H1 (cell line): ENCODE data around the gene PFKFB1. TPM values are rescaled to one million over a fixed set of nuclear protein-coding genes. Genes with fewer than 3 reads are reported as not detected.

Experiments used
- CTCF ChIA-PET: fragments of 300-600 bp; sonication (Branson Sonifier 250); formaldehyde crosslinking; loops from one replicate; lab custom pipeline; 2021; ENCODE audit not compliant: partially characterized antibody; lab: Charles Lee
- POLR2A ChIA-PET: fragments of 300-600 bp; sonication (Branson Sonifier 250); formaldehyde crosslinking; loops from one replicate; lab custom pipeline; 2021; ENCODE audit warnings: inconsistent platforms; ENCODE audit not compliant: partially characterized antibody; lab: Charles Lee
- DNase-seq, 2 experiments: peaks; one replicate each; pipeline versions ENCODE4 v3.0.0 to v3.0.0-alpha.2; 2010 to 2022; ENCODE audit warnings: low spot score in 2 of 2, low read depth in 1 of 2, mixed read lengths in 1 of 2
- FAIRE-seq: peaks from 2 replicates; lab custom pipeline; 2011; peaks lifted over from hg19 to GRCh38; lab: Jason Lieb, UNC
- H2AFZ ChIP-seq: 2 replicates; pipeline ENCODE4 v1.8.1; 2012; ENCODE audit warnings: low read length, inconsistent platforms
- H2AK5ac ChIP-seq: 2 replicates; pipeline ENCODE4 v1.6.1; 2013; ENCODE audit warnings: low read depth, low read length
- H2BK120ac ChIP-seq: replicated peaks from 2 replicates; pipeline ENCODE3; 2013; ENCODE audit warnings: low read depth, low read length, inconsistent platforms
- H2BK12ac ChIP-seq: 2 replicates; pipeline ENCODE4 v1.6.1; 2013; ENCODE audit warnings: low read depth, low read length
- H2BK15ac ChIP-seq: 2 replicates; pipeline ENCODE4 v1.6.1; 2013; ENCODE audit warnings: low read length
- H2BK20ac ChIP-seq: 2 replicates; pipeline ENCODE4 v1.6.1; 2013; ENCODE audit warnings: low read length
- H2BK5ac ChIP-seq: 2 replicates; pipeline ENCODE4 v1.6.1; 2013; ENCODE audit warnings: low read depth, low read length
- H3K14ac ChIP-seq: 2 replicates; pipeline ENCODE4 v1.6.1; 2013; ENCODE audit warnings: inconsistent platforms; ENCODE audit not compliant: insufficient read length
- H3K18ac ChIP-seq: 2 replicates; pipeline ENCODE4 v1.6.1; 2013; ENCODE audit warnings: low read length; ENCODE audit errors: extremely low read depth
- H3K23ac ChIP-seq: 2 replicates; pipeline ENCODE4 v1.6.1; 2013; ENCODE audit warnings: inconsistent platforms; ENCODE audit not compliant: insufficient read length
- H3K23me2 ChIP-seq: 2 replicates; pipeline ENCODE4 v1.6.1; 2013; ENCODE audit warnings: low read depth, low read length
- H3K27ac ChIP-seq: 2 replicates; pipeline ENCODE4 v1.6.1; 2011; ENCODE audit warnings: low read depth, low read length, inconsistent platforms
- H3K27me3 ChIP-seq, 4 experiments: replicated peaks in 1 of 4; 1 replicate in 1 of 4; 2 replicates in 3 of 4; pipeline versions ENCODE4 v1.6.1 to v1.8.1; 2011 to 2013; ENCODE audit warnings: low read length in 3 of 4, mild to moderate bottlenecking in 3 of 4, inconsistent platforms in 2 of 4, mixed read lengths in 2 of 4, moderate library complexity in 1 of 4; ENCODE audit not compliant: control insufficient read depth in 3 of 4, insufficient read depth in 3 of 4; ENCODE audit errors: extremely low read depth in 1 of 4
- H3K36me3 ChIP-seq, 4 experiments: 2 replicates each; pipeline versions ENCODE4 v1.6.1 to v1.8.1; 2011 to 2013; ENCODE audit warnings: mild to moderate bottlenecking in 4 of 4, low read length in 3 of 4, moderate library complexity in 2 of 4, control low read depth in 1 of 4, inconsistent platforms in 1 of 4; ENCODE audit not compliant: insufficient read depth in 4 of 4, control insufficient read depth in 2 of 4
- H3K4ac ChIP-seq: replicated peaks from 2 replicates; pipeline ENCODE3; 2013; ENCODE audit warnings: low read length, low read depth, mixed read lengths, inconsistent platforms; ENCODE audit not compliant: insufficient read length
- H3K4me1 ChIP-seq, 4 experiments: replicated peaks in 1 of 4; 1 replicate in 1 of 4; 2 replicates in 3 of 4; pipeline versions ENCODE4 v1.6.1 to v1.8.1; 2011 to 2013; ENCODE audit warnings: low read length in 3 of 4, inconsistent platforms in 2 of 4, mixed read lengths in 1 of 4; ENCODE audit not compliant: insufficient read depth in 4 of 4, control insufficient read depth in 3 of 4
- H3K4me2 ChIP-seq, 2 experiments: 2 replicates each; pipeline versions ENCODE4 v1.6.1 to v1.8.1; 2011 to 2013; ENCODE audit warnings: low read depth in 2 of 2, low read length in 2 of 2, control low read depth in 1 of 2, inconsistent platforms in 1 of 2, mild to moderate bottlenecking in 1 of 2; ENCODE audit not compliant: insufficient read depth in 1 of 2
- H3K4me3 ChIP-seq, 4 experiments: fragments of 200-600, 300-600 bp in 1 of 4; sonication (generic), shearing (Covaris generic), sonication (Bioruptor Twin) in 1 of 4; 2 replicates each; pipeline versions ENCODE4 v1.5.1 to v1.8.1; 2011 to 2016; ENCODE audit warnings: low read length in 4 of 4, low read depth in 3 of 4, control low read depth in 2 of 4, inconsistent platforms in 2 of 4, mild to moderate bottlenecking in 2 of 4, mixed read lengths in 1 of 4, moderate library complexity in 1 of 4; ENCODE audit not compliant: insufficient read depth in 2 of 4; ENCODE audit errors: extremely low read depth in 1 of 4
- H3K56ac ChIP-seq: replicated peaks from 2 replicates; pipeline ENCODE3; 2013; ENCODE audit warnings: low read depth, mild to moderate bottlenecking, mixed read lengths, low read length, inconsistent platforms; ENCODE audit not compliant: insufficient read length
- H3K79me1 ChIP-seq: 2 replicates; pipeline ENCODE4 v1.6.1; 2013; ENCODE audit warnings: low read depth, low read length, control low read depth
- H3K79me2 ChIP-seq, 2 experiments: 2 replicates each; pipeline versions ENCODE4 v1.6.1 to v1.8.1; 2012 to 2013; ENCODE audit warnings: low read length in 2 of 2, mild to moderate bottlenecking in 2 of 2, inconsistent platforms in 1 of 2; ENCODE audit not compliant: insufficient read depth in 2 of 2, control insufficient read depth in 1 of 2
- H3K9ac ChIP-seq, 4 experiments: replicated peaks in 1 of 4; 1 replicate in 1 of 4; 2 replicates in 3 of 4; pipeline versions ENCODE4 v1.6.1 to v1.8.1; 2011 to 2013; ENCODE audit warnings: low read depth in 3 of 4, low read length in 3 of 4, control low read depth in 2 of 4, mild to moderate bottlenecking in 2 of 4, moderate library complexity in 2 of 4, inconsistent platforms in 1 of 4; ENCODE audit errors: extremely low read depth in 1 of 4
- H3K9me3 ChIP-seq, 2 experiments: 2 replicates each; pipeline versions ENCODE4 v1.6.1 to v1.8.1; 2012 to 2013; ENCODE audit warnings: mild to moderate bottlenecking in 2 of 2, moderate library complexity in 2 of 2, control low read depth in 1 of 2, inconsistent platforms in 1 of 2, low read depth in 1 of 2, low read length in 1 of 2, mixed read lengths in 1 of 2; ENCODE audit not compliant: insufficient read depth in 2 of 2
- H4K20me1 ChIP-seq, 2 experiments: replicated peaks in 1 of 2; 2 replicates each; pipeline versions ENCODE3 to v1.8.1; 2011 to 2013; ENCODE audit warnings: inconsistent platforms in 2 of 2, low read length in 2 of 2, mild to moderate bottlenecking in 1 of 2; ENCODE audit not compliant: insufficient read depth in 2 of 2, control insufficient read depth in 1 of 2
- H4K5ac ChIP-seq: 2 replicates; pipeline ENCODE4 v1.6.1; 2013; ENCODE audit warnings: low read length, low read depth, mixed read lengths, inconsistent platforms; ENCODE audit not compliant: insufficient read length
- H4K8ac ChIP-seq: 2 replicates; pipeline ENCODE4 v1.8.0; 2013; ENCODE audit warnings: mild to moderate bottlenecking, moderate library complexity, low read length, inconsistent platforms; ENCODE audit not compliant: insufficient read depth; ENCODE audit errors: extremely low read depth
- H4K91ac ChIP-seq: replicated peaks from 2 replicates; pipeline ENCODE3; 2013; ENCODE audit warnings: low read length, mixed read lengths, inconsistent platforms; ENCODE audit not compliant: insufficient read length
- ASH2L ChIP-seq: fragments of 200-600, 300-600 bp; sonication (generic); IDR thresholded peaks from one replicate; pipeline ENCODE4 v1.7.1; 2017; ENCODE audit warnings: low read length
- RBBP5 ChIP-seq: IDR thresholded peaks from 2 replicates; pipeline ENCODE4 v1.7.1; 2012; ENCODE audit warnings: low read depth, mild to moderate bottlenecking, inconsistent platforms, low read length, moderate library complexity, borderline replicate concordance
- SIN3A ChIP-seq, 2 experiments: IDR thresholded peaks in 1 of 2; conservative IDR thresholded peaks in 1 of 2; 2 replicates each; pipeline ENCODE4 v1.6.1; 2011 to 2012; ENCODE audit warnings: low read length in 2 of 2, improper control_type of control experiment in 1 of 2, low read depth in 1 of 2, mild to moderate bottlenecking in 1 of 2
- SIX5 ChIP-seq: IDR thresholded peaks from 2 replicates; pipeline ENCODE4 v1.6.1; 2011; ENCODE audit warnings: mild to moderate bottlenecking, low read depth, low read length
- SP2 ChIP-seq: IDR thresholded peaks from 2 replicates; pipeline ENCODE4 v1.6.1; 2012; ENCODE audit warnings: mild to moderate bottlenecking, low read length, inconsistent platforms
- TAF7 ChIP-seq: optimal IDR thresholded peaks from 2 replicates; pipeline ENCODE3; 2011; ENCODE audit warnings: low read depth, mild to moderate bottlenecking, inconsistent platforms, low read length, moderate library complexity, borderline replicate concordance
- WGBS, 2 experiments: shearing (Covaris generic) in 1 of 2; methylation state at CpG; one replicate each; pipeline versions ENCODE4 v1.1.6 to v1.1.7; 2013 to 2015; ENCODE audit warnings: low lambda C conversion rate in 2 of 2, mixed read lengths in 2 of 2, inconsistent platforms in 1 of 2, low coverage in 1 of 2, missing lambda C conversion rate in 1 of 2; ENCODE audit not compliant: insufficient replicate concordance in 2 of 2, insufficient coverage in 1 of 2, insufficient read length in 1 of 2; ENCODE audit errors: extremely low coverage in 1 of 2, missing lambda C conversion rate in 1 of 2; 5-methylcytosine and 5-hydroxymethylcytosine counted together
- polyA plus RNA-seq, 7 experiments: library from polyadenylated mRNA; depleted of rRNA in 3 of 7; stranded (reverse) in 5 of 7; unstranded in 2 of 7; fragments of >200 nt in 5 of 7; fragments of 200-250 nt in 2 of 7; gene quantifications; 1 replicate in 5 of 7; 2 replicates in 1 of 7; 4 replicates in 1 of 7; pipeline versions ENCODE4 v1.2.1 to v1.2.3, GENCODE V29; 2011 to 2013; ENCODE audit warnings: missing spikeins in 2 of 7, mixed read lengths in 2 of 7
- total RNA-seq: library from RNA; stranded (reverse); fragmentation: NEBNext Ultra II Directional; extraction: Animal tissue kit (Norgen Biotek cat#: 25700); gene quantifications from 2 replicates; pipeline ENCODE4 v1.2.1, GENCODE V29; 2021

PFKFB1 gene
- total and polyA plus RNA-seq, 2 of the 8 experiments (the other 6 are each of a cell fraction or from before 2014, with no cell fraction given), result 0.26 to 0.30 TPM

DNA sequence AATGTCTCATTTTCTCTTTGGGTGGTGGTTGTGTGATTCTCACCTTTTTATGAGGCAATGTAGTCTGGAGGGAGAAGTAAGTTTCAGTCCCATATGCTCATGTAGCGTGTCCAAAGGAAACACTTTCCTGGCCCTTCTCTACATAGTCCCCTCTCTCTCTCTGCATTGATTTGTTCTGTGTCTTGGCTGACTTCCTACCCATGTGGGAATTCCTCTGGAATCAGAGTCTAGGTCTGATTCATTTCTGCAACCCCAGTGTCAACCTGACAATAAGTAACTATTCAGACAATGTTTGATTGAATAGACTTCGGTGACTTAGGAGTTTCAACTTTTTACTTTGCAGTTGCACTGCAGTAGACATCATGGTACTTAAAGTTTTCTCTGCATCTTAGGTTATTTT, 39.4 kb upstream of the PFKFB1 start:
- Histone ChIP-seq H3K23me2 (no peaks in the 10 kb centered on the region), H3K4me1 (peaks cover 0 to 3% (median 0%) of the 10 kb centered on the region in 4 experiments; a peak in 1 of 7 replicates), H2BK5ac (no peak overlapping the region), H3K27me3 (no peaks in the 10 kb centered on the region), H3K79me2 (no peaks in the 10 kb centered on the region), H2BK15ac (no peak overlapping the region), H3K4me3 (no peak overlapping the region), H3K9ac (no peak overlapping the region), H2BK120ac (no peak overlapping the region), H2BK20ac (no peak overlapping the region), H3K4me2 (no peak overlapping the region), H3K36me3 (no peaks in the 10 kb centered on the region), H2BK12ac (no peak overlapping the region), H3K14ac (no peak overlapping the region), H3K23ac (no peak overlapping the region), H4K91ac (no peak overlapping the region), H4K5ac (no peak overlapping the region), H3K56ac (no peak overlapping the region), H4K20me1 (no peaks in the 10 kb centered on the region), H3K27ac (no peak overlapping the region), H2AK5ac (no peak overlapping the region), H3K18ac (no peak overlapping the region), H2AFZ (no peak overlapping the region), H3K79me1 (no peaks in the 10 kb centered on the region), H3K4ac (no peak overlapping the region), H4K8ac (no peak overlapping the region), H3K9me3 (no peaks in the 10 kb centered on the region; a peak in 1 of 4 replicates)
- CTCF ChIA-PET, result no interaction called here
- WGBS, 2 experiments, result 92% methylated on average over 1 of the region's 2 CpGs; no CpG with 5 or more reads in 1 of the 2 experiments
- no peak for TF ChIP-seq SIX5
- TF ChIP-seq SIN3A (conservative IDR thresholded peaks at IDR 0.05 in 1 of 2, IDR thresholded peaks at IDR 0.05 in 1 of 2; ENCODE audit: low read depth in 1 of 2, low read length in 2 of 2), result no peak
- no peak for TF ChIP-seq TAF7
- no peak for TF ChIP-seq SP2
- no peak for TF ChIP-seq ASH2L
- TF ChIP-seq RBBP5, result no peak
- POLR2A ChIA-PET, result no interaction called here
- DNase-seq (no peak), FAIRE-seq (no peak)
